ENCODE measurements around the gene NAV3.

GRCh38 chr12:78034025-78034424 is 203.3 kb downstream of the NAV3 start:
- TF ChIP-seq CTCF (IDR thresholded peaks at IDR 0.05) (no peak), EP300 (IDR thresholded peaks at IDR 0.05) (no peak), POLR2A (IDR thresholded peaks at IDR 0.05) (no peak)

All from sigmoid colon (tissue), 4 donors.